ENCODE measurements around the gene SKAP1.

DNA sequence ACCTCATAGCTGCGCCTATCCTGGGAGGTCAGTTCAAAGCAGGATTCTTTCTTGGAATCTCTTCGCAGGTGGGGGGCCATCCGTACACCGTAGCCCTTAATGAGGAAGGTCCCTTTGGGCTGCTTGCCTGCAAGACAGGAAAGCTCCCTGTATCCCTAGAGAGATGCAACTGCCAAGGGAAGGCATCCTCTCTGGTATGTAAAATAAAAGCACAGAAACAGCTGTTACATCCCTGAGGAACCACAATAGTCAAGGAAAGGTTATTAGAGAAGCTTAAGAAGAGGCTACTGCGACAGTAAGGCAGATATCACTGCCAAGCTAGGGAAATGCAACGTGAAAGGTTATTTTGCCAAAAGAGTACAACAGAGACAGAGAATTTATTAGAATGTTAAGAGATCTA is 245.3 kb downstream of the SKAP1 start:
- no peak for TF ChIP-seq POLR2A (IDR thresholded peaks at IDR 0.05)
- TF ChIP-seq, protein P1, sequence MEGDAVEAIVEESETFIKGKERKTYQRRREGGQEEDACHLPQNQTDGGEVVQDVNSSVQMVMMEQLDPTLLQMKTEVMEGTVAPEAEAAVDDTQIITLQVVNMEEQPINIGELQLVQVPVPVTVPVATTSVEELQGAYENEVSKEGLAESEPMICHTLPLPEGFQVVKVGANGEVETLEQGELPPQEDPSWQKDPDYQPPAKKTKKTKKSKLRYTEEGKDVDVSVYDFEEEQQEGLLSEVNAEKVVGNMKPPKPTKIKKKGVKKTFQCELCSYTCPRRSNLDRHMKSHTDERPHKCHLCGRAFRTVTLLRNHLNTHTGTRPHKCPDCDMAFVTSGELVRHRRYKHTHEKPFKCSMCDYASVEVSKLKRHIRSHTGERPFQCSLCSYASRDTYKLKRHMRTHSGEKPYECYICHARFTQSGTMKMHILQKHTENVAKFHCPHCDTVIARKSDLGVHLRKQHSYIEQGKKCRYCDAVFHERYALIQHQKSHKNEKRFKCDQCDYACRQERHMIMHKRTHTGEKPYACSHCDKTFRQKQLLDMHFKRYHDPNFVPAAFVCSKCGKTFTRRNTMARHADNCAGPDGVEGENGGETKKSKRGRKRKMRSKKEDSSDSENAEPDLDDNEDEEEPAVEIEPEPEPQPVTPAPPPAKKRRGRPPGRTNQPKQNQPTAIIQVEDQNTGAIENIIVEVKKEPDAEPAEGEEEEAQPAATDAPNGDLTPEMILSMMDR (IDR thresholded peaks at IDR 0.05): no peak
